ENCODE data around the gene GATA5.

GATA5 gene

DNA sequence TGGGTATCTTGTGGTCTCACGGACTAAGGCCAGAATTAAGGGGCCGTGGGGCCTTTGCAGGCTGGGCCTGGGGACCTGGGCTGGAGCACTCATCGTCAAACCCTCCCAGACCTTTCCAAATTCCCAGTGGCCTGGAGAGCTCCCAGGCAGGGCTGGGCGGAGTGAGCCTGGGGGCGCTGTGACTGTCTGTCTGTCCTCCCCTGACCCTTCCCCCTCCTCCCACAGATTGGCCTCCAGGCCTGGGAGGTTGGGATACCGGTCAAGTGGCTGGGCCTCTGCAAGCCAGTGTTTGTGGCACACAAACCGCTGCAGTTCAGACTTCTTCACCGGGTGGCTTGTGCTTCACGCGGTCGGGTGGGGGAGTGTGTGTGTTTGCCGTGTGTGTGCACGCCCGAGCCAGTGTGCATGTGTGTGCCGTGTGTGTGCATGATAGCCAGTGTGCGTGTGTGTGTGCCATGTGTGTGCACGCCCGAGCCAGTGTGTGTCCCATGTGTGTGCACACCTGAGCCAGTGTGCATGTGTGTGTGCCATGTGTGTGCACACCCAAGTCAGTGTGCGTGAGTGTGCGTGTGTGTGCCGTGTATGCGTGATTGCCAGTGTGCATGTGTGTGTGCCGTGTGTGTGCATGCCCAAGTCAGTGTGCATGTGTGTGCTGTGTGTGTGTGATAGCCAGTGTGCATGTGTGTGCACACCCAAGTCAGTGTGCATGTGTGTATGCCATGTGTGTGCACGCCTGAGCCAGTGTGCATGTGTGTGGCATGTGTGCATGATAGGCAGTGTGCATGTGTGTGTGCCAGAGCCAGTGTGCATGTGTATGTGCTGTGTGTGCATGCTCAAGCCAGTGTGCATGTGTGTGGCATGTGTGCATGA lies 54.7 kb downstream of the GATA5 start:
- in situ Hi-C loops (cut with MboI; ENCODE audit: low sequenced_read_pairs): loop anchor here (25.0 kb wide), 1 partner anchor 366 kb away; the partner anchor contains the start of gene MRGBP

DNA sequence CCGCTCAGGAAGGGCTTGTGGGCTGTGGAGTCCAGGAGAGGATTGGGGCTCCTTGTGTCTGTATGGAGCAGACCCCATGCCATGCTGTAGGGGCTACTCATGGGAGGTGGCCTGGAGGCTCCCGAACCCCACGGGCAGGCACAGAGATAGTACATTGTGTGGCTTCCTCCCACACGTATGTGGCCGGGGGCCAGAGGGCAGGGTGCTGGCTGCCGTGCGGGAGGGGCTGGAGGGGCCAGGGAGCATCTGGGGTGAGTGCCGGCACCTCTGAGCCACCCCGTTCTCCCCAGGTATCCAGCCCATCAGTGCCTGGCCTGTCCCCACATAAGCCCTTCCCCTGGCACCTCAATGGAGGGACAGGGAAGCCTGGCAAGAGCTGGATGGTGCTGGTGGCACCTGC lies 56.0 kb downstream of the GATA5 start:
- in situ Hi-C loops (cut with MboI; ENCODE audit: low sequenced_read_pairs): loop anchor here (25.0 kb wide), 1 partner anchor 368 kb away; the partner anchor contains the start of gene MRGBP

DNA sequence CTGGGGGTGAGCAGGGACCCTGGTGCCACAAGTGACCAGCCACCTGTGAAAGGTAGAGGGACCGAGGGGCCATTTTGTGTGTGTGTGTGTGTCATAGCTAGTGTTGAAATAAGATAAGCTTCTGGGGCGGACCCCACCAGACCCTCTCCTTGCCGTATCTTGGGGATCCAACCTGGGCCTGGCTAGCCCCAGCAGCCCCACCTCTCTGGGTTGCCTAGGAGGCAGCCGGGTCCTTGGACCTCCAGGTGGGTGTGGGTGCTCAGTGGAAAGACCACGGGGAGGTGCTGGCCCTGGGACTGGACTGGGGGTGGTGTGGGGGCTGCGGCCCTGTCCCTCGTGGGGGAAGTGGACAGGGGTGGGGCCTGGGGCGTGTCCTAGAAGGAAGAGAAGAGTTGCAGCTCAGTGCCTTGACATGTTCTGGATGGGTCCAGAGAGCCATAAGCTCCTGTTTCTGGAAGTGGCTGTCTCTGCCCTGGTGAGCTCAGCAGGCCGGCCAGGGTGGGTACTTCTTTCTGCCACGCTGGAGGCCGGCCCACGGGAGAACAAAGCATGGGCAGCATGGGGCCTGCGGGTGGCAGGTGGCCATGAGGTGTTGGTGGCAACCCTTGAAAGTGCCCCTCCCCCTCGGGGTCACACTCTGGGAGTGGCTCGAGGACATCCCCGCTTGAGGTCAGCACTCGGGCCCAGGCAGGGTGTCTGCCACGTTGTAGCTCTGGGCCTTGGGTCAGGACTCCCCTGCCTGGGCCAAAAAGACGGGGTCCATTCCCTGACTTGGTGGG lies 56.9 kb downstream of the GATA5 start:
- in situ Hi-C loops (cut with MboI; ENCODE audit: low sequenced_read_pairs): loop anchor here (25.0 kb wide), 1 partner anchor 368 kb away; the partner anchor contains the start of gene MRGBP

DNA sequence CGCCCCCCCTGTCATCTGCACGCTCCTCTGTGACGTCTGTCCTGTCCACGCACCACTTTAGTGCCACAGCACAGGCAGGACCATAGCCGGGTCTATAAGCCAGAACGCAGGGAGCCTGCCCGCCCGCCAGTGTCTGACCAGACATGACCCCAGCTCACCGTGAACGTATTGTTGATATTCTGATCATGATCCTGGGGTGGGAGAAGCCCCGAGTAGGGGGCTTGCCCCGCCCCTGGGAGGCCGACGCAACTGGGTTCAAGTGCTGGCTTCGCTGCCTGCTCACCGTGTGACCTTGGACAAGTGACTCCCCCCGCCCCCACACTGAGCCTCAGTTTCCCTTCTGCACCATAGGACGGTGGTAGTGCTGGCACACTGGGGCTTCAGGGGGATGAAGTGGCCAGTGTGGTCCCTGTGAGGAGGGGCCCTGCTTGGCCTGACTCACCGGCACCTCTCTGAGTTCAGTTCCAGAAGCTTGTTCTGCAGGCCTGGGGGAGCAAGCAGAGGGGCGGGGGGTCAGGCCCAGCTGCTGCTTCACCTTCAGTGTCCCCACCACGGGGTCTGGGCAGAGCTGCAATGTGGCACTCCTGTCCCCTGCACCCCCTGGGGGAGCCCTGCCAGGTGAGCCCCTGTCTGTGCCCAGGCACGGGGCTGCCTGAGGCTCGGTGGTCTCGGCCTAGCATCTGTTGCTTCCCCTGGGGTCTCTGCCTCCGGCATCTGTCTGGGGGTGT lies 57.6 kb downstream of the GATA5 start:
- in situ Hi-C loops (cut with MboI; ENCODE audit: low sequenced_read_pairs): loop anchor here (25.0 kb wide), 1 partner anchor 369 kb away; the partner anchor contains the start of gene MRGBP

DNA sequence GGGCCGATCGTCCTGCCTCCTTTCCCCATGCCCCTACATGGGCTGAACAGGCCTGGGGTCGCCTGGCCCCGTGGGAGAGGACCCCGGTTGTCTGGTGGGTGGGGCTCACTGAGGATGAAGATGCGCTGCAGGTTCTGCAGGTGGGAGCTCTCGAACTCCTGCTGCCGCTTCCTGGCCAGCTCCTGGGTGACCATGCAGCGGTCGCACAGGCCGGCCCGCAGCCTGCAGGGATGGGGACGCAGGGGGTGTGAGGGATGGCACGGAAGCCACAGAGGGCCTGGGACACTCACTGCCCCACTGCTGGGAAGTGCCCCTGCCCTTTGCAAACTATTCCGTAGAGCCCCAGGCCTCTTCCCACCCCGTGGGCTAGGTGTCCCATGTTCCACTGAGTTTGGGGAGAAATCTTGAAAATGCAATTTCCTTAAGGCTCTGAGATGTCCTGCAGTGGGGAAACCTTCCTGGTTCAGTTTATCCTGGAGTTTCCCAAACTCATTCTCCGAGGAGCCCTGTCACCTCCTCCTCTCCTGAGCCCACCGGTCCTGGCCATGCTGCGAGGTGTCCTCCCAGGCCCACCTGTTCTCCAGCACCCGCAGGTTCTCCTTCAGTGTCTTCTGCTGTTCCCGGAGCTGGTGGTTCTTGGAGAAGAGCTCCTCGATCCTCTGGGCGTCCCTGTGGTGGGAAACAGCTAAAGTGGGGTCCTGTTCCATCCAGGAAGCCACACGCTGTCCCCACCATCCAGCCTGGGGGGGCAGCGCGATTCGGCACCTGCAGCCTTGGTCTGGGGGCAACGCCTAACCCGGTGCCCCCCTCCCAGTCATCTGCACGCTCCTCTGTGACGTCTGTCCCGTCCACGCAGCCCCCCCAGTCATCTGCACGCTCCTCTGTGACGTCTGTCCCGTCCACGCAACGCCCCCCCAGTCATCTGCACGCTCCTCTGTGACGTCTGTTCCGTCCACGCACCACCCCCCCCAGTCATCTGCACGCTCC lies 58.9 kb downstream of the GATA5 start:
- in situ Hi-C loops (cut with MboI; ENCODE audit: low sequenced_read_pairs): loop anchor here (25.0 kb wide), 1 partner anchor 370 kb away; the partner anchor contains the start of gene MRGBP

DNA sequence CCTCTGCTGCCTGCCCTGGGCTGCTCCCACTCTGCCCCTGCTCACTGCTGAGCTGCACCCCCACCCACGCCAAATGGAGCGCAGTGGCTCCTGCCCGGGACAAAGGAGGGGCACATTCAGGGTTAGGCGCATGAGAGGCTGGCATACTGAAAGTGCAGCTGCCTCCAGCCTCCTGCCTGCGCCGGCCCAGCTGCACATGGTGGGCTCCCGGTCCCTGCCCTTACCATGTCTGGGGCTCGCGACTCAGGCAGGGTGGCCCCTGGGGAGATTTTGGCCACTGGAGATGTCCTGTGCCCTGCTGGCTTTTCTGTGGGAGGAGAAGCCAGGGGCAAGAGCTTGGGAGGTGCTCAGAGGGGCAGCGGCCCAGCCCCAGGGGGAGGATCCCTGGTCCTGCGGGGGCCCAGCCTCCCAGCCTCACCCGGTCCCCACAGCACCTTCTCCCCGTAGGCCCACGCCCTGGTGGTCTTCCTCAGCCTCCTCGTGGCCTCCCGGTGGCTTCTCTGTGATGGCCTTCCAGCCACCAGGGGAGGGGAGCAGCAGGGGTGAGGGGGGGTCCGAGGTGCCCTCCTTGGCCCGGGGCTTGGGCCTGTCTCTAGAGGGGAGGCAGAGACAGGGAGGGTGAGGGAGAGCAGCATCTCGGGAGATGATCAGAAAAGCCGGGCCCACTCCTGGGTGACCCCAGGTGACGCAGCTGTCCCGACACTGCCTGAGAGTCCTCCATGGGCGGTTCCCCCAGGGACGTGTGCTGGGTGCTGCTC lies 60.3 kb downstream of the GATA5 start:
- in situ Hi-C loops (cut with MboI; ENCODE audit: low sequenced_read_pairs): loop anchor here (25.0 kb wide), 1 partner anchor 372 kb away; the partner anchor contains the start of gene MRGBP

DNA sequence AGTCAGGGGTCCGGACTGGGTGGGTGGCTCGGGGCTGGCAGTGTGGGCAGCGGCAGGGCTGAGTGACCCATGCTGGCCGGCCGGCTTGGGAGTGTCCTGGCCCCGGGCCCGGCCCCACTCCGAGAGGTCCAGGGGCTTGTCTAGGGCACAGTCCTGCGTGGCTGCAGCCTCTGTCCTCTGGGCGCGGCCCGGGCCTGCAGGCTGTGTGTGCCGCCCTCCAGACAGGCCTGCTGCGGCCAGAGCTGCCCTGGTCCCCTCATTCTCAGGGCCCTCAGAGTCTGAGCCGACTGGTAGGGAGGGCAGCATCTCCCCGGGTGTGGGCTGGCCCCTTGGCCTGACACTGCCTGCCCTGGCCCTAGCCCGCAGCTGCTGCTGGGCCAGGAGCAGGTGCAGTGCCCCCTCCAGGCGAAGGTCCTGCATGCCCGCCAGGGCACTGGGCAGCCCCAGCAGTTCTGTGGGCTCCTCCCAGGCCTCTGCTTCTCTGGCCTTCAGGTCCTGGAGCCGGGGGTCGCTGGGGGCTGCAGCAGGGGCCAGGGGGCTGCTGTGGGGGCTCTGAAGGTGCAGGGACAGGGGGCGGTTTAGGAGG lies 61.8 kb downstream of the GATA5 start:
- in situ Hi-C loops (cut with MboI; ENCODE audit: low sequenced_read_pairs): loop anchor here (25.0 kb wide), 1 partner anchor 373 kb away; the partner anchor contains the start of gene MRGBP
